Fibroblast of skin of back (primary cell): Measurements from ENCODE around the gene SSX4. TPM values are rescaled to one million over a fixed set of nuclear protein-coding genes. Genes with fewer than 3 reads are reported as not detected.
"Not testable (repeated sequence)": the region's sequence is repeated elsewhere in the genome, so short reads cannot be mapped to it uniquely, and the experiment has no call there.

Experiments used
- DNase-seq: peaks from one replicate; pipeline ENCODE4 v3.0.0-alpha.2; 2013
- polyA plus RNA-seq, 2 experiments: library from polyadenylated mRNA; unstranded; fragments of 120-200 nt; gene quantifications; one replicate each; pipeline ENCODE4 v1.2.1, GENCODE V29; 2013; ENCODE audit not compliant: insufficient read length in 2 of 2

The SSX4 gene
- polyA plus RNA-seq (2013, experiment 1 of 2; ENCODE audit: insufficient read length): not detected
- polyA plus RNA-seq (2013, experiment 2 of 2; ENCODE audit: insufficient read length): not detected

- not testable (repeated sequence) for DNase-seq
Measured at GRCh38 chrX:48383239-48383638, at the start of gene SSX4. SSX4 (plus strand) TSS chrX:48383539; CDS start chrX:48384054, 515 bp downstream.

GRCh38 chrX:48346059-48346458, 37.3 kb upstream of the SSX4 start:
- not testable (repeated sequence) for DNase-seq

- not testable (repeated sequence) for DNase-seq
Measured at GRCh38 chrX:48356315-48357094, 26.8 kb upstream of the SSX4 start, which contains the start of gene SSX3. SSX3 (minus strand) TSS chrX:48356703; CDS start chrX:48355249, 1,454 bp downstream.

- DNase-seq: no peak
Measured at GRCh38 chrX:48357681-48358080, 25.7 kb upstream of the SSX4 start.

- DNase-seq: peak; percentile 0
Measured at GRCh38 chrX:48359281-48359680, 24.1 kb upstream of the SSX4 start.

GRCh38 chrX:48367717-48368408, 15.5 kb upstream of the SSX4 start:
- DNase-seq: not testable (repeated sequence)

GRCh38 chrX:48370408-48370807, 12.9 kb upstream of the SSX4 start:
- DNase-seq: not testable (repeated sequence)

GRCh38 chrX:48396931-48397330, 13.6 kb downstream of the SSX4 start:
- DNase-seq: not testable (repeated sequence)

GRCh38 chrX:48397825-48398224, 14.5 kb downstream of the SSX4 start:
- not testable (repeated sequence) for DNase-seq

- DNase-seq: not testable (repeated sequence)
Measured at GRCh38 chrX:48411860-48412259, 28.5 kb downstream of the SSX4 start, which contains the start of gene SSX4B. SSX4B (minus strand) TSS chrX:48411960; CDS start chrX:48411372, 588 bp downstream.

GRCh38 chrX:48427027-48427716, 43.8 kb downstream of the SSX4 start:
- not testable (repeated sequence) for DNase-seq

- DNase-seq: not testable (repeated sequence)
Measured at GRCh38 chrX:48429606-48430005, 46.3 kb downstream of the SSX4 start.

- DNase-seq: not testable (repeated sequence)
Measured at GRCh38 chrX:48430166-48430565, 46.8 kb downstream of the SSX4 start.

GRCh38 chrX:48433713-48434112, 50.4 kb downstream of the SSX4 start:
- DNase-seq: not testable (repeated sequence)
